HG03457 (cell line): ENCODE data around the gene MYH14.

Experiments
- ATAC-seq: cut with Tn5 transposase; IDR thresholded peaks from one replicate; pipeline ENCODE4 v1.9.1; 2021; ENCODE audit warnings: moderate number of reproducible peaks; ENCODE audit not compliant: unreplicated experiment

The MYH14 gene

DNA sequence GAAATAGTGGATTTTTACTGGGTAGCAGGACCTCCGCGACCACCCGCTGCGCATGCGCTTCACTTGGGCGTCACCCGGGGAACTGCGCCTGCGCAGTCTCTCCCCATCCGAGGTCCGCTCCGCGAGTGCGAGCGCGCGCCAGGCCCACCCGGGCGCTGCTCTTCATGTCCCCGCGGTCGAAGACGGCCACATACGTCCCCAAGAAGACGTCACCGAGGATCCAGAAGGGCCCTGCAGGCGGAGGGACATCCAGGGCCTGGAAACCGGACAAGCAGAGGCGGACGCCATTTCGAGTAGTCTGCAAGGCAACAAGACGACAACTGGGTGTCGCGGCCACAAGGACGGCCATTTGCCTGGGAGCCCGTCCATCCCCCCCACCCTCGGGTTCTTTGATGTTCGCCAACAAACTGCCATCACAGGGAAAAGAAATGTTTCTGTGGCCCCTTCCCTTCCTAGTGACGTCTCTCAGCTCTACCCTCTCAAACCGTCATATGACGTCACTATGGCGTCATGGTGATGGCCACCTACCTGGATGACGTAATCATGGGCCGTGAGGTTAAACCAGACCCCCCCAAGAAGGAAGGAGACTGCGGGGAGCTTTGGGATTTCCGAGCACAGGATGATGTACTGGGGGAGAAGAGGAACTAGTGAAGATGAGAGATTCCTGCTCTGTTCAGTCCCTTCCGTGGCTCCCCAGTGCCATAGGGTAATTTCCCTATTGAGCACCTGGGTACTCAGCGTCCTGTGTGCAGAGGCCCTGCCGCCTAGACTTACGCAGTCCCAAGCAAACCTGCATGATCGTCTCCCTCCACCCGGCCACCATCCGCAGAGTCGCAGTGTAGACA lies 155.3 kb downstream of the MYH14 start:
- ATAC-seq = no peak

DNA sequence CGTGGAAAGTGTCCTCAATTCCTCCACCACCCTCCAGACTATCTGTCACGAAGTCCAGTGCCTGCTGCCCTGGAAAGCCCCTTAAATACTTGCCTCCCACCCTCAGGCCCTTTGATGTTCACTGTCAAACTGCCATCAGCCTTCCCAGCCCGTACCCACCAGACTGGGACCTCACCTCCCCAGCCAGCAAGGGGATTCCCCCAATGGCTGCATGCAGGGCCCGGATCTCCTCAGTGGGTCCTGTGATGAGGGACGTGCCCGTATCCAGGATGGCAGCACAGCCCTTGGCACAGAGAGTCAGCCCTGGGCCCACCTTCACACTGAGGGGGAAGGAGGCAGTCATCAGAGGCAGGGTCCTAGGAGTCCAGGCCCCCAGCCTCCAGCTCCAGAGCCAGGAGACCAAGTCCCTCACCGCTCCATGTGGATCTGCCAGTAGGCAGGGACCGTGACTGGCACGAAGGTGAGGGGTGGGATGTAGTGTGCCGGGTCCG lies 156.0 kb downstream of the MYH14 start:
- ATAC-seq = no peak
